SK-N-SH (cell line): ENCODE results near the gene PEAK1. TPM values are rescaled to one million over a fixed set of nuclear protein-coding genes. Genes with fewer than 3 reads are reported as not detected.

Experiments used
- CTCF ChIA-PET: fragments of 300-600, 350-600 bp; formaldehyde crosslinking; extraction: SDS; loops from one replicate; lab custom pipeline; 2021; lab: Yijun Ruan, JAX
- POLR2A ChIA-PET: fragments of 350-600 bp; sonication (Branson Sonifier 250); formaldehyde crosslinking; extraction: SDS; loops from one replicate; lab custom pipeline; 2020; ENCODE audit warnings: antibody characterized with exemption, inconsistent platforms; lab: Yijun Ruan, JAX
- DNase-seq: peaks from one replicate; pipeline ENCODE4 v3.0.0; 2012
- H2AFZ ChIP-seq: fragments of 200-600 bp; sonication (generic); 2 replicates; pipeline ENCODE4 v1.8.1; 2016; ENCODE audit warnings: antibody characterized with exemption, mild to moderate bottlenecking, low read depth
- H3F3A ChIP-seq: fragments of 200-600 bp; sonication (generic); replicated peaks from 2 replicates; pipeline ENCODE3; 2016; ENCODE audit warnings: antibody characterized with exemption, mild to moderate bottlenecking; ENCODE audit not compliant: insufficient read depth
- H3K27ac ChIP-seq, 2 experiments: fragments of 200-500 bp in 1 of 2; fragments of 200-600 bp in 1 of 2; sonication (Bioruptor generic) in 1 of 2; sonication (generic), shearing (Covaris generic) in 1 of 2; 2 replicates each; pipeline versions ENCODE4 v1.5.1 to v1.6.1; 2014 to 2016; ENCODE audit warnings: low read depth in 2 of 2, inconsistent platforms in 1 of 2, low read length in 1 of 2, mild to moderate bottlenecking in 1 of 2, mixed read lengths in 1 of 2
- H3K27me3 ChIP-seq: fragments of 200-600 bp; sonication (generic), shearing (Covaris generic); 2 replicates; pipeline ENCODE4 v1.6.1; 2016; ENCODE audit warnings: mixed run types; ENCODE audit not compliant: insufficient read depth
- H3K36me3 ChIP-seq, 2 experiments: fragments of 200-500 bp in 1 of 2; fragments of 200-600 bp in 1 of 2; sonication (Bioruptor generic) in 1 of 2; sonication (generic) in 1 of 2; replicated peaks in 1 of 2; 2 replicates each; pipeline versions ENCODE3 to v1.5.1; 2014 to 2016; ENCODE audit warnings: low read length in 1 of 2, mild to moderate bottlenecking in 1 of 2; ENCODE audit not compliant: insufficient read depth in 2 of 2, control insufficient read depth in 1 of 2
- H3K4me1 ChIP-seq, 2 experiments: fragments of 200-500 bp in 1 of 2; fragments of 200-600 bp in 1 of 2; sonication (Bioruptor generic) in 1 of 2; sonication (generic), shearing (Covaris generic) in 1 of 2; 2 replicates each; pipeline versions ENCODE4 v1.5.1 to v1.6.1; 2014 to 2016; ENCODE audit warnings: low read depth in 1 of 2, low read length in 1 of 2, mixed run types in 1 of 2; ENCODE audit not compliant: insufficient read depth in 2 of 2, control insufficient read depth in 1 of 2
- H3K4me2 ChIP-seq: fragments of 200-600 bp; sonication (generic), shearing (Covaris generic); 2 replicates; pipeline ENCODE4 v1.6.1; 2017; ENCODE audit warnings: mixed run types
- H3K4me3 ChIP-seq, 2 experiments: fragments of 200-500 bp in 1 of 2; fragments of 200-600 bp in 1 of 2; sonication (Bioruptor generic) in 1 of 2; sonication (generic), shearing (Covaris generic) in 1 of 2; 2 replicates each; pipeline versions ENCODE4 v1.5.1 to v1.8.1; 2014 to 2016; ENCODE audit warnings: low read depth in 2 of 2, inconsistent platforms in 1 of 2, low read length in 1 of 2, mild to moderate bottlenecking in 1 of 2, mixed read lengths in 1 of 2, moderate library complexity in 1 of 2
- H3K79me2 ChIP-seq: fragments of 200-600 bp; sonication (generic); 2 replicates; pipeline ENCODE4 v1.8.1; 2017; ENCODE audit warnings: mild to moderate bottlenecking; ENCODE audit not compliant: insufficient read depth
- H3K9ac ChIP-seq: fragments of 200-600 bp; sonication (generic); 2 replicates; pipeline ENCODE4 v1.6.1; 2017; ENCODE audit warnings: mixed run types
- H3K9me2 ChIP-seq: fragments of 200-600 bp; sonication (generic); 2 replicates; pipeline ENCODE4 v1.6.1; 2017; ENCODE audit warnings: mixed run types
- H3K9me3 ChIP-seq: fragments of 200-600 bp; sonication (generic); 2 replicates; pipeline ENCODE4 v1.6.1; 2017; ENCODE audit warnings: mixed run types, mild to moderate bottlenecking, moderate library complexity
- H4K20me1 ChIP-seq: fragments of 200-600 bp; sonication (generic); 2 replicates; pipeline ENCODE4 v1.6.1; 2017; ENCODE audit warnings: mild to moderate bottlenecking, mixed run types; ENCODE audit not compliant: insufficient read depth
- CHD2 ChIP-seq: fragments of 150-350 bp; IDR thresholded peaks from 2 replicates; pipeline ENCODE4 v1.6.1; 2018; ENCODE audit warnings: low read length; ENCODE audit not compliant: partially characterized antibody
- CTCF ChIP-seq: fragments of 200-600 bp; sonication (generic); IDR thresholded peaks from 2 replicates; pipeline ENCODE4 v1.6.1; 2017; ENCODE audit warnings: antibody characterized with exemption, mild to moderate bottlenecking, moderate library complexity
- ELF1 ChIP-seq: IDR thresholded peaks from 2 replicates; pipeline ENCODE4 v1.4.0; 2012
- EP300 ChIP-seq, 2 experiments: IDR thresholded peaks; 2 replicates each; pipeline versions ENCODE4 v1.4.0 to v1.6.1; 2012; ENCODE audit warnings: borderline replicate concordance in 1 of 2, low read depth in 1 of 2, low read length in 1 of 2
- EZH2phosphoT487 ChIP-seq: fragments of 200-600 bp; sonication (generic); IDR thresholded peaks from 2 replicates; pipeline ENCODE4 v1.6.1; 2017; ENCODE audit warnings: low read depth, mixed run types, mild to moderate bottlenecking, antibody characterized with exemption, moderate library complexity, borderline replicate concordance
- FOXJ3 ChIP-seq: sonication (generic); formaldehyde crosslinking; IDR thresholded peaks from 2 replicates; pipeline ENCODE4 v1.5.1; 2020; ENCODE audit warnings: mild to moderate bottlenecking, missing genetic modification reagents
- MEF2A ChIP-seq: IDR thresholded peaks from 2 replicates; pipeline ENCODE4 v1.4.0; 2012; ENCODE audit warnings: low read depth, borderline replicate concordance
- MXI1 ChIP-seq: IDR thresholded peaks from 2 replicates; pipeline ENCODE4 v1.6.1; 2012; ENCODE audit warnings: mild to moderate bottlenecking, low read depth, low read length, improper control_type of control experiment
- NRF1 ChIP-seq: IDR thresholded peaks from 2 replicates; pipeline ENCODE4 v1.6.1; 2012; ENCODE audit warnings: low read depth, mild to moderate bottlenecking, low read length
- POLR2AphosphoS5 ChIP-seq: IDR thresholded peaks from 2 replicates; pipeline ENCODE4 v1.6.1; 2012; ENCODE audit warnings: low read depth, low read length
- REST ChIP-seq: IDR thresholded peaks from 2 replicates; pipeline ENCODE4 v1.6.1; 2012; ENCODE audit warnings: mild to moderate bottlenecking, low read depth, low read length, moderate library complexity
- RFX5 ChIP-seq: IDR thresholded peaks from 2 replicates; pipeline ENCODE4 v1.6.1; 2012; ENCODE audit warnings: mild to moderate bottlenecking, improper control_type of control experiment, low read length
- RXRA ChIP-seq: IDR thresholded peaks from 2 replicates; pipeline ENCODE4 v1.4.0; 2012; ENCODE audit warnings: low read depth, mild to moderate bottlenecking, borderline replicate concordance
- TCF12 ChIP-seq: IDR thresholded peaks from 2 replicates; pipeline ENCODE4 v1.4.0; 2012
- YY1 ChIP-seq: IDR thresholded peaks from 2 replicates; pipeline ENCODE4 v1.4.0; 2012; ENCODE audit warnings: low read depth, mild to moderate bottlenecking
- WGBS: methylation state at CpG from one replicate; pipeline ENCODE4 v1.1.6; 2017; ENCODE audit warnings: low lambda C conversion rate; 5-methylcytosine and 5-hydroxymethylcytosine counted together
- polyA plus RNA-seq, 3 experiments: library from polyadenylated mRNA; depleted of rRNA; stranded (reverse); fragments of >200 nt; gene quantifications; 2 replicates each; pipeline ENCODE4 v1.2.3, GENCODE V29; 2012

Gene PEAK1
- polyA plus RNA-seq, 1 of the 3 experiments (the other 2 are of a cell fraction): 9.0 TPM

- Histone ChIP-seq H3K4me1 (peaks cover 0 to 10% of the 10 kb centered on the region in 2 experiments; a peak in 3 of 4 replicates), H3K79me2 (peaks cover 11% of the 10 kb centered on the region), H3F3A (peaks cover 5% of the 10 kb centered on the region), H3K27ac (no peak overlapping the region), H2AFZ (no peak overlapping the region), H3K9me2 (no peaks in the 10 kb centered on the region), H3K9ac (no peak overlapping the region), H3K27me3 (no peaks in the 10 kb centered on the region), H3K4me2 (no peak overlapping the region), H3K4me3 (no peak overlapping the region), H3K36me3 (peaks cover 0 to 3% of the 10 kb centered on the region in 2 experiments), H3K9me3 (no peaks in the 10 kb centered on the region), H4K20me1 (peaks cover 10% of the 10 kb centered on the region)
- POLR2A ChIA-PET: no interaction called here
- CTCF ChIA-PET: no interaction called here
- 61% methylated on average over 2 of the region's 2 CpGs for WGBS
- no peak for DNase-seq
- TF ChIP-seq YY1 (no peak), EZH2phosphoT487 (no peak), TCF12 (no peak), POLR2AphosphoS5 (no peak), REST (no peak), FOXJ3 (CRISPR knock-in tag) (no peak), NRF1 (no peak), MXI1 (no peak), RFX5 (no peak), CHD2 (no peak), RXRA (no peak), MEF2A (no peak), ELF1 (no peak), EP300 (IDR thresholded peaks at IDR 0.05; ENCODE audit: borderline replicate concordance in 1 of 2, low read depth in 1 of 2, low read length in 1 of 2) (no peak), CTCF (no peak)
Measured at GRCh38 chr15:77074350-77074749, 345.6 kb downstream of the PEAK1 start.
